DND-41 (cell line): ENCODE measurements around the gene SLC3A2.

Experiments
- CTCF ChIP-seq: IDR thresholded peaks from 2 replicates; pipeline ENCODE4 v1.5.1; 2012; ENCODE audit warnings: borderline replicate concordance, low read length, moderate library complexity, mild to moderate bottlenecking; ENCODE audit not compliant: poor library complexity, severe bottlenecking; ENCODE audit errors: extremely low read depth
- EZH2 ChIP-seq: IDR thresholded peaks from 3 replicates; pipeline ENCODE4 v1.6.1; 2012; ENCODE audit warnings: borderline replicate concordance, low read depth, mild to moderate bottlenecking, moderate library complexity, low read length, inconsistent platforms; ENCODE audit not compliant: severe bottlenecking

GRCh38 chr11:62839050-62839945 lies 41.4 kb upstream of the SLC3A2 start, which contains the start of gene WDR74:
- TF ChIP-seq CTCF (no peak), EZH2 (no peak)
